Esophagus muscularis mucosa (tissue), 4 donors: Measurements from ENCODE around the gene ZBTB46. TPM values are rescaled to one million over a fixed set of nuclear protein-coding genes. Genes with fewer than 3 reads are reported as not detected.

ENCODE experiments used
- DNase-seq: peaks from one replicate; pipeline ENCODE4 v3.0.0-alpha.2; 2017; ENCODE audit errors: extremely low spot score
- H3K27ac ChIP-seq, 4 donors: fragments of 200-600 bp; sonication (generic); replicated peaks in 1 of 4; 1 replicate in 3 of 4; 2 replicates in 1 of 4; pipeline ENCODE4 v1.5.1; 2016 to 2019; ENCODE audit warnings: mild to moderate bottlenecking in 1 of 4
- H3K27me3 ChIP-seq, 4 donors: fragments of 200-600 bp; sonication (generic); one replicate each; pipeline versions ENCODE4 v1.5.1 to v1.6.0; 2016 to 2019
- H3K36me3 ChIP-seq, 4 donors: fragments of 200-600 bp; sonication (generic); one replicate each; pipeline ENCODE4 v1.5.1; 2016 to 2019
- H3K4me1 ChIP-seq, 4 donors: fragments of 200-600 bp; sonication (generic); one replicate each; pipeline ENCODE4 v1.5.1; 2016 to 2019
- H3K4me3 ChIP-seq, 4 donors: fragments of 200-600 bp; sonication (generic); 1 replicate in 2 of 4; 2 replicates in 2 of 4; pipeline ENCODE4 v1.5.1; 2016 to 2019; ENCODE audit warnings: mild to moderate bottlenecking in 4 of 4, moderate library complexity in 1 of 4
- H3K9me3 ChIP-seq, 4 donors: fragments of 200-600 bp; sonication (generic); 1 replicate in 3 of 4; 2 replicates in 1 of 4; pipeline ENCODE4 v1.5.1; 2016 to 2019
- EP300 ChIP-seq: sonication (generic); formaldehyde crosslinking; IDR thresholded peaks from one replicate; pipeline ENCODE4 v1.6.1; 2017; ENCODE audit warnings: antibody characterized with exemption
- POLR2A ChIP-seq: fragments of 450-650 bp; IDR thresholded peaks from one replicate; pipeline ENCODE4 v1.6.1; 2017; ENCODE audit warnings: antibody characterized with exemption, moderate library complexity, mild to moderate bottlenecking, low read depth
- POLR2AphosphoS5 ChIP-seq, 2 donors: sonication (generic); formaldehyde crosslinking; IDR thresholded peaks; one replicate each; pipeline ENCODE4 v1.6.1; 2017; ENCODE audit warnings: antibody characterized with exemption in 2 of 2
- WGBS: methylation state at CpG from one replicate; pipeline ENCODE4 v1.1.5; 2018; 5-methylcytosine and 5-hydroxymethylcytosine counted together
- intact Hi-C: fragments of 100-400 bp; cut with DNase I; formaldehyde crosslinking; loops from one replicate; pipeline ENCODE4 v1.15.1; 2023
- total RNA-seq, 4 donors: library from RNA; depleted of rRNA; stranded (reverse); fragments of >200 nt; gene quantifications; one replicate each; pipeline versions ENCODE4 v1.1.0 to v1.2.1, GENCODE V29; 2016
- TF ChIP-seq, protein P1 (sequence below), 3 experiments: fragments of 200-600 bp in 2 of 3; fragments of 450-650 bp in 1 of 3; sonication (generic) in 2 of 3; IDR thresholded peaks; one replicate each; pipeline ENCODE4 v1.5.1; 2017 to 2019; ENCODE audit warnings: antibody characterized with exemption in 3 of 3, mild to moderate bottlenecking in 2 of 3, moderate library complexity in 1 of 3

ZBTB46 gene
- total RNA-seq, 4 donors from 2014 or later = 9.6 to 22.8 (median 13.8) TPM

DNA sequence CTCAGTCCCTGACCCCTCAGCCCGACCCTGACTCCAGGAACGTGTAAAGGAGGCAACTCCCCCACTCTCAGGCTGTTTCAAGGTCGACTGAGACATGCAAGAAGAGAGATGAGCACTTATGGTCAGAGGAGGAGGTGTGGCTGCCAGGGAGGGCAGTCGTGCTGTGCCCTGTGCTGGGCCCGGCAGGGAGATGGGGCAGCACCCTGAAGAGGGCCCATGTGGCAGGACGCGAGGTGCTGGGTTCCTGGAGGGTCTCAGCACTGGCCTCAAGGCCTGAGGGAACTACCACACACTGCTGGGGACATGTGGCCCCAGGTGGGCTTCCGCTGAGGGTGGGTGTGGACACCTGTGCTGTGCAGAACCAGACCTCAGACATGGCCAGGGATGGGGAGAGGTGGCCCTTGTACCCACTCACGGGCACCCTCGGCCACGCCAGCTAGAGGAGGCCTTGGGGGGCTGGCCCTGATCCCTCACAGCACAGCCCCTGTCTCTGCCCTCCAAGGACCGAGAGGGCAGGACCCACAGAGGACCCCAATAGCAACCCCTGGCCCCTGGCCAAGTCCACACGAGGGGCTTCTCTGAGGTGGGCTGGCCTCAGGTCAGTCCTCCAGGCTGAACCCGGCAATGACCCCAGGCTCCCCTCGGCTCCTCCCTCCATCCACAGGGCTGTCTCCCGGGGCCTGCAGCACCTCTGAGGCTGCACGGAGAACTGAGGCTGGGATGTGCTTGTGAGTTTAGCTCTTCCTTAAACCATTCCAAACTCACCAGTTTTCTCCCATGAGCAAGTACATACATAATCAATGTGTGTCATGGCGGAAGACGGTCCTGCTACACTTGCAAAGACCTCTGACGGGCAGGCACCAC lies 82.8 kb downstream of the ZBTB46 start:
- intact Hi-C loops = no loop called here
- WGBS = 72% methylated on average over 4 of the region's 20 CpGs
- Histone ChIP-seq H3K27me3 (no peaks in the 10 kb centered on the region), H3K4me1 (peaks cover 0 to 3% (median under 1%) of the 10 kb centered on the region in 4 donors), H3K4me3 (no peak overlapping the region), H3K27ac (no peak overlapping the region), H3K9me3 (no peaks in the 10 kb centered on the region), H3K36me3 (peaks cover under 1 to 86% (median 40%) of the 10 kb centered on the region in 4 donors)
- DNase-seq = no peak
- TF ChIP-seq POLR2AphosphoS5 (IDR thresholded peaks at IDR 0.05) (no peak), POLR2A (no peak), EP300 (no peak)
- TF ChIP-seq, protein P1, sequence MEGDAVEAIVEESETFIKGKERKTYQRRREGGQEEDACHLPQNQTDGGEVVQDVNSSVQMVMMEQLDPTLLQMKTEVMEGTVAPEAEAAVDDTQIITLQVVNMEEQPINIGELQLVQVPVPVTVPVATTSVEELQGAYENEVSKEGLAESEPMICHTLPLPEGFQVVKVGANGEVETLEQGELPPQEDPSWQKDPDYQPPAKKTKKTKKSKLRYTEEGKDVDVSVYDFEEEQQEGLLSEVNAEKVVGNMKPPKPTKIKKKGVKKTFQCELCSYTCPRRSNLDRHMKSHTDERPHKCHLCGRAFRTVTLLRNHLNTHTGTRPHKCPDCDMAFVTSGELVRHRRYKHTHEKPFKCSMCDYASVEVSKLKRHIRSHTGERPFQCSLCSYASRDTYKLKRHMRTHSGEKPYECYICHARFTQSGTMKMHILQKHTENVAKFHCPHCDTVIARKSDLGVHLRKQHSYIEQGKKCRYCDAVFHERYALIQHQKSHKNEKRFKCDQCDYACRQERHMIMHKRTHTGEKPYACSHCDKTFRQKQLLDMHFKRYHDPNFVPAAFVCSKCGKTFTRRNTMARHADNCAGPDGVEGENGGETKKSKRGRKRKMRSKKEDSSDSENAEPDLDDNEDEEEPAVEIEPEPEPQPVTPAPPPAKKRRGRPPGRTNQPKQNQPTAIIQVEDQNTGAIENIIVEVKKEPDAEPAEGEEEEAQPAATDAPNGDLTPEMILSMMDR (IDR thresholded peaks at IDR 0.05) = no peak

DNA sequence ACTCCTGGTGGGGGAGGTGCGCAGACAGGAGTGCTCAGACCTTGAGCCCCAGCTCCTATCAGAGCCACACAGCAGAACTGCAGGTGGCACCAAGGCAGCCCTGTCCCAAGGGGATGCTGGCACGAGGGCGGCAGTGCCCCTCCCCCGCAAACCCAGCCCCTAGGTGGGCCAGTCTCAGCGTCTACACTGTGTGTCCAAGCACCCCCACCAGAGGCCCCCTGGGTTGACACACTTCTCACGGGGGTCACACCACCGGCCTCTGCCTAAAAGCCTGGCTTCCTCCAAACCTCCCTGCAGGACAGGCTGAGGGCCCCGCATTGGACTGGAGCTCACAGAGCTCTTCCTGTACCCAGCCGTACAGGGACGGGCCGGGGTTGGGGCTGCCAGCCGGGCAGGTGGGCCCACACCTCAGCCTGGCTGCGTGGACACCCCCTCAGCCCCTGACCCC lies 83.4 kb downstream of the ZBTB46 start:
- TF ChIP-seq EP300 (no peak), POLR2A (no peak), POLR2AphosphoS5 (IDR thresholded peaks at IDR 0.05) (no peak)
- TF ChIP-seq, protein P1 (IDR thresholded peaks at IDR 0.05) = no peak
- DNase-seq = no peak
- H3K27me3 ChIP-seq = no peaks in the 10 kb centered on the region
- no peak overlapping the region for H3K4me3 ChIP-seq
- no peaks in the 10 kb centered on the region for H3K9me3 ChIP-seq
- H3K36me3 ChIP-seq = peaks cover 7 to 86% (median 45%) of the 10 kb centered on the region in 4 donors
- intact Hi-C loops = no loop called here
- H3K4me1 ChIP-seq = peaks cover 0 to 7% (median 4%) of the 10 kb centered on the region in 4 donors
- no peak overlapping the region for H3K27ac ChIP-seq
- 100% methylated on average over 2 of the region's 13 CpGs for WGBS

DNA sequence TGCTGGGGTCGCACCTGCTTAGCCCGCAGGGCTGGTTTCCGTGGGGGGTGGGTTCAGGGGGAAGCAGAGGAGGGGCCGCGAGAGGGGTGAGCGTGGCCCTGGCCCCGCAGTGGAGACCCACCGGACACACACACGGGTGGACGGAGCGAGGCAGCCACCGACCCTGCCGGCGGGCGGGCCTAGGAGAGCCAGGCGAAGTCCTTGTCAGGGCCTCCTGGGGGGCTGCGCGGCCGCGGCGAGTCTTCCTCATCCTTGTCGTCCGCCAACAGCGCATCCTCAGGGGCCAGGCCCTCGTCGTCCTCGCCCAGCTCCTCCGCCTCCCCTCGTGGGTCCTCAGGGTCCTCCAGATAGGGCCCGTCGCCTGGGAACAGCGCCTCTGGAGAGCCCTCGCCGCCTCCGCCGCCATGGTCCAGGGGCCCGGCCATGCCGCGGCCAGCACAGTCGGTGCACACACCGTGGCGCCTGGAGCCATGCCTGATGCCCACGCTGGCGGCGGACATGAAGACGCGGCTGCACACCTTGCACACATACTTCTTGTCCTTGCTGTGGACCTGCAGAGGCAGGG lies 84.2 kb downstream of the ZBTB46 start:
- intact Hi-C loops = no loop called here
- 93% methylated on average over 42 of the region's 47 CpGs for WGBS
- TF ChIP-seq, protein P1 (IDR thresholded peaks at IDR 0.05) = no peak
- TF ChIP-seq POLR2AphosphoS5 (IDR thresholded peaks at IDR 0.05) (no peak), POLR2A (no peak), EP300 (no peak)
- no peak for DNase-seq
- Histone ChIP-seq H3K36me3 (peaks cover 12 to 85% (median 47%) of the 10 kb centered on the region in 4 donors), H3K9me3 (no peaks in the 10 kb centered on the region), H3K4me3 (no peak overlapping the region), H3K4me1 (peaks cover 8 to 15% (median 11%) of the 10 kb centered on the region in 4 donors), H3K27ac (no peak overlapping the region), H3K27me3 (no peaks in the 10 kb centered on the region)

DNA sequence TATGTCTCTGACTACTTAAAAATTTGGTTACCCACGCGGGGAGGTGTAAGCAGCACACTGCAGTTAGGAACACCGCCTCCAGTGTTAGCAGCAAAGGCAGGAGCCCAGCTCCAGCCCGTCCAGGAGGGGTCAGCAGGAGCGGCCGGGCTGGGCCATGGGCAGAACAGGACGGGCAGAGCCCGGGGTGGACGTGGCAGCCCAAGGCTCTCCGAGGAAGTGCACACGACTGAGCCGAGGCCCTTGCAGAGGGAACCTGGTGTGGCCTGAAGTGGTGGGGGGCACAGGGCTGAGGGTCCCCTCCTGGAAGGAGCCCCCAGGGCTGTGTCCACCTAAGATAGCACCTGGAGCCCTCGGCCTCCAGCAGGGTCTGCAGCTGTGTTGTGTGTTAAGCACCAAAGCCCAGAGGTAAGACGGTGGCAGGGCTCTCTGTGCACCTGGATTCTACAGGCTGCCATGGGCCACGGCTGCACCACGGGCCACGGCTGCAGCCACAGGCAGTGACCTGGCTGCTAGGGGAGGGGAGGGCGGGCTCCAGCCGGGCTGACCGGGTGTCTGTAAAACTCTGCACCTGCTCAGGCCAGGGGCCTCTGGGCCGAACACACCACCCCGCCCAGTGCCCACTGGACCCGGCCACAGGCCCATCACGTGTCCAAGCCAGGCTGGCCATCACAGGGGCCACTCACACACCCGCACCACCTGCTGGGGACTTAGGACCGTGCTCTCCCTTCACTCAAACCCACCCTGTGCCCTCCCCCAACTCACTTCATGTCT lies 84.9 kb downstream of the ZBTB46 start:
- Histone ChIP-seq H3K27ac (no peak overlapping the region), H3K4me1 (peaks cover 15 to 22% (median 18%) of the 10 kb centered on the region in 4 donors), H3K4me3 (no peak overlapping the region), H3K9me3 (no peaks in the 10 kb centered on the region), H3K36me3 (peaks cover 12 to 84% (median 51%) of the 10 kb centered on the region in 4 donors), H3K27me3 (no peaks in the 10 kb centered on the region)
- WGBS = 88% methylated on average over 16 of the region's 26 CpGs
- intact Hi-C loops = no loop called here
- TF ChIP-seq POLR2A (no peak), EP300 (no peak), POLR2AphosphoS5 (IDR thresholded peaks at IDR 0.05) (no peak)
- TF ChIP-seq, protein P1 (IDR thresholded peaks at IDR 0.05) = no peak
- no peak for DNase-seq
